Pons (tissue), 1 donor: ENCODE data around the gene OBSCN.
A peak's percentile ranks its signal among the peaks of the same experiment; 100 is the strongest.
"Not testable (repeated sequence)": the region's sequence is repeated elsewhere in the genome, so short reads cannot be mapped to it uniquely, and the experiment has no call there.

Experiments
- DNase-seq: peaks from one replicate; pipeline ENCODE4 v3.0.0-alpha.2; 2016; ENCODE audit warnings: low spot score

OBSCN gene

DNA sequence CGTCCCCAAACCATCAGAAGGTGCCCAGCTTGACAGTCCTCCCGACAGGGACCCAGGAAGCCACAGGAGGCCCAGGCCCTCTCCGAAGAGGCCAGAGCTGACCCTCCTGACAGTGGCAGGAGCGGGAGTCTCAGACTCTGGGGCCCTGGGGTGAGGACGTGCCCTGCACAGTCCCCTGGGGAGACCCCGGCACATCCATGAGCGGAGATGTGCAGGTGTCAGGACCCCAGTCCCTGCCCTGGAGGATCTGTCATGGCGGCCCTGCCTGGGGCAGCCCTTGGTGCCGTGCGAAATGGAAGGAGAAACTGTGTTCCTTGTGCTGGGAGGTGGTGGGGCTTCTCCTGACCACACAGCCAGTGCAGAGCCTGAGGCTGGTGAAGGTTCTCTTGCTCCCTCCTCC is 55.8 kb downstream of the OBSCN start:
- no peak for DNase-seq

DNA sequence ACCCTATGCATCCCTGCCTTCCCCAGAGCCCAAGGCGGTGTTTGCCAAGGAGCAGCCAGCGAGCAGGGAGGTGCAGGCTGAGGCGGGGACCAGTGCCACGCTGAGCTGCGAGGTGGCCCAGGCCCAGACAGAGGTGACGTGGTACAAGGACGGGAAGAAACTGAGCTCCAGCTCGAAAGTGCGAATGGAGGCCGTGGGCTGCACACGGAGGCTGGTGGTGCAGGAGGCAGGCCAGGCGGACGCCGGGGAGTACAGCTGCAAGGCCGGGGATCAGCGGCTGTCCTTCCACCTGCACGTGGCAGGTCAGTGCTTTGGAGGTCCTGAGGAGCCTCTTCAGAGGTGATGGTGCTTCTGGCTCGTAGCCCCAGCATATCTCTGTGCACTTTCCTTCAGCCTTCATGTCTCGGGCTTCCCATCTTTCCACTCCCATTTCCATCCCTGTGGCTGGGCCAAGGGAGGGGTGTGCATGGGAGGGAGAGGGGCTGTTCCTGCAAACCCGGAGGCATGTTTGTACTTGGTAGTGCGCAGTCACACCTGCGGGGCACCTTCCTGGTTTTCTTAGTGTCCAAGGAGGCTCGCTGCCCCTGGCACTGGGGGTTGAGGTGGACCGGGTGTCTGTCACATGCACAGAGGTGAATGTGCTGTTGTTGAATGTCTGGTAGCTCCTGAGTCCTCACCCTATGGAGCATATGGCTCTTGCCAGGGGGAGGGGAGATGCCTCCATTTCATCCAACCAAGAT is 56.4 kb downstream of the OBSCN start:
- DNase-seq: no peak

DNA sequence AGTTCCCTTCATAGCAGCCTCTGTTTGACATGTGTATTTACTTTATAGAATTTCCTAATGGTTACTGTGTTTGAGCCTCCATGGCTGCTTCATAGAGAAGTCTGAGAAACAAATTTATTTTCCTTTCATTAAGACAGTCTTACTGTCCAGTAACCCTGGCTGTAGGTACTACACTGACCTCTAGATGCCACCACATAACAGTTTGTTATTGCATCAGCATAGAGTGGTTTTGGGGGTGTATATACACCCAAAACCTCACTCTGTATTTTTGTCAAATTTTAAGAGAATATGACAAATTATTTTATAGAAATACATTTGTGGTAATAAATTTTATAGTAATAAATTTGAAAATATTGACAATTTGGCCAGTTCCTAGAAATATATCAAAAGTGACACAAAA is 57.3 kb downstream of the OBSCN start:
- no peak for DNase-seq

DNA sequence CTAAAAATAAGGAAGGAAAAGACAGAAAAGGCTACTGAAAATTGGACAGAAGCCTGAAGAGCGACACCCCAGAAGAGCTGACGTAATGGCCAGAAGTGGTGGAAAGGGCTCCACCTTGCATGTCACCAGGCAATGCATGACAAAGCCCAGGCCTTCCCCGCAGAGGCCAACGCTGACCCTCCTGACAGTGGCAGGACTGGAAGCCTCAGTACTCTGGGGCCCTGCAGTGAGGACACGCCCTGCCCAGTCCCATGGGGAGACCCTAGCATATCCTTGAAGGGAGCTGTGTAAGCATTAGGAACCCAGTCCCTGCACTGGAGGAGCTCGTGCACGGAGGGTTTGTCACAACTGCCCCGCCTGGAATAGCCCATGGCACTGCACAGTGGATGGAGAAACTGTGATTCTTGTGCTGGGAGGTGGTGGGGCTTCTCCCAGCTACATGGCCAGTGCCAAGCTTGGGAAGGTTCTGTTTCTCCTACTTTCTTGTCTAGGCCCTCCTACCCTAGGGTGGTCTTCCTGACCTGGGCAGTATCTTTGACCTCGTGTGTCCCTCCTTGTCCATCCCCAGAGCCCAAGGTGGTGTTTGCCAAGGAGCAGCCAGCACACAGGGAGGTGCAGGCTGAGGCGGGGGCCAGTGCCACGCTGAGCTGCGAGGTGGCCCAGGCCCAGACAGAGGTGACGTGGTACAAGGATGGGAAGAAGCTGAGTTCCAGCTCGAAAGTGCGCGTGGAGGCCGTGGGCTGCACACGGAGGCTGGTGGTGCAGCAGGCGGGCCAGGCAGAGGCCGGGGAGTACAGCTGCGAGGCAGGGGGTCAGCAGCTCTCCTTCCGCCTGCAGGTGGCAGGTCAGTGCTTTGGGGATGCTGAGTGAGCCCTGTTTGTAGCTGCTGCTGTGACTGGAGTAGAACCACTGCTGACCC is 60.4 kb downstream of the OBSCN start:
- DNase-seq: no peak

DNA sequence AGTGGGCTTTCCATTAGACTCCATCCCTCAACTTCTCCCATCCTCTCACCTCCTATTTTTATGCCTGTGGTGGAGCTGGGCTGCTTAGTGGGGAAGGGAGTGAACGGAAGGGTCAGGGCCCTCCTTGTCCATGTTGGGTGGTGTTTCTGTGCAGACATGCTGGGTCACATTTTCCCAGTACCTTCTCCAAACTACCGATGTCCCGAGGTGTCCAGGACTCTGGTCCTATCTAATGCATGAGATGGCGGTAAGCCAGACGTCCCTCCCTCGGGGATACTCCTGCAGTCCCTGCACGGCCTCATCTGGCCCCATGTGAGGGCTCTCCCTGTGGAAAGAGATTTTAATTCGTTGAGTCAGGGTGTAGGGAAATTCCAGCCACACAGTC is 61.0 kb downstream of the OBSCN start:
- DNase-seq: no peak

DNA sequence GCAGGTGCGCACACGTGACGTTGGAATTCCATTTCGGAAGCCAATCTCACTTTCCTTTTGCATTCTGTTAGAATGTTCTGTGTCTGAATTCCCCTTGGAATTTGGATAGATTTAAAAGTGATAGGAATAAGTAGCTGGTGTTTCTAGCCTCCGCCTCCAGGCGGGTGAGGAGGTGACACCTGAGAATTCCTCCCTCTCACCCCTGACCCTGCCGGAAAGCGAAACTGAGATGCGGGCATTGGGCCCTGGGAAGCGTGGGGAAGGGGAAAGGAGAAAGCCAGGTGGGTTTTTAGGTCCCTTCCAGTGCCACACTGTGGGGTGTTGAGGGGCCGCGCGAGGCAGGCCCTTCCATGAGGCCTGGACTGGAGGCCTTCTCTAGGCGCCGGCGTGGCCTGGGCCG is 61.6 kb downstream of the OBSCN start:
- not testable (repeated sequence) for DNase-seq

DNA sequence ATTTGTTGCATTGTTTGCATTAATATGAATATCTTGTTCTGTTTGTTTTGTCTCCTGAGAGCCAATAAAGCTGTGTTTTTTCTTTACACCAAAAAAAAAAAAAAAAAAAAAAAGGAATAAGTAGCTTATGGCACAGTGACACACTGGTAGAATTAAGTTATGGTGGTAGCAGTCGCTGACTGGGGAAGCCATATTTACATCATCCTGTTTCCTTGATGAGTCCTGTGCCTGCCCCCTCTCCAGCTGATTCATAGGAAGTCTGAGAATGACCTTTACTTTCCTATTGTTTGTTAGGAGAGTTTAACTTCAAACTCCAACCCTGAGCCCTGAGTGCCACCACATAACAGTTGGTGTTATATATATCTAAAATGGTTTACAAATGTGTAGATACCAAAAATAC is 62.2 kb downstream of the OBSCN start:
- DNase-seq: no peak

DNA sequence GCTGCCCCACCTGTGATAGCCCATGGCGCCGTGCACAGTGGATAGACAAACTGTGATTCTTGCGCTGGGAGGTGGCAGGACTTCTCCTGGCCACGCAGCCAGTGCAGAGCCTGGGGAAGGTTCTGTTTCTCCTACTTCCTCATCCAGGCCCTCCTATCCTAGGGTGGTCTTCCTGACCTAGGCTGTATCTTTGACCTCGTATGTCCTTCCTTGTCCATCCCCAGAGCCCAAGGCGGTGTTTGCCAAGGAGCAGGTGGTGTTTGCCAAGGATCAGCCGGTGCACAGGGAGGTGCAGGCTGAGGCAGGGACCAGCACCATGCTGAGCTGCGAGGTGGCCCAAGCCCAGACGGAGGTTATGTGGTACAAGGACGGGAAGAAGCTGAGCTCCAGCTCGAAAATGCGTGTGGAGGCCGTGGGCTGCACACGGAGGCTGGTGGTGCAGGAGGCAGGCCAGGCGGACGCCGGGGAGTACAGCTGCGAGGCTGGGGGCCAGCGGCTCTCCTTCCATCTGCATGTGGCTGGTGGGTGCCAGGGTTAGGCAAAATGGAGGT is 63.9 kb downstream of the OBSCN start:
- DNase-seq: no peak

DNA sequence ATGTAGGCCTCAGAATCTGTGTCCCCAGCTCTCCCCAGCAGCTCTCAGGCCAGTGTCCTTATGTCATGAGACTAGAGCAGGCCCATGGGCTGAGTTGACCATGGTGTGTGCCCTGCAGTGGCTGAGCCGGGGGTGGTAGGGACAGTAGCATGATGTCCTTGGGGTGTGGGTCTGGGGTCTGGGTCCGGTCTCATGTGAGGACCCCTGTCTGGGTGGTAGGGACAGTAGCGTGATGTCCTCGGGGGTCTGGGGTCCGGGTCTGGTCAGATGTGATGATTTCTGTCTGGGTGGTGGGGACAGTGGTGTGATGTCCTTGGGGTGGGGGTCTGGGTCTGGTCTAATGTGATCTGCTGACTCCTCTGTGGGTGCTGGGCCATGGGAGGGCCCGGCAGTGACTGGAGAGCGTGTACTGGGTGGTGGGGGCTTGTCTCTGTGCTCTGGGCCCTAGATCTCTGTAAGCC is 64.5 kb downstream of the OBSCN start:
- DNase-seq: no peak

DNA sequence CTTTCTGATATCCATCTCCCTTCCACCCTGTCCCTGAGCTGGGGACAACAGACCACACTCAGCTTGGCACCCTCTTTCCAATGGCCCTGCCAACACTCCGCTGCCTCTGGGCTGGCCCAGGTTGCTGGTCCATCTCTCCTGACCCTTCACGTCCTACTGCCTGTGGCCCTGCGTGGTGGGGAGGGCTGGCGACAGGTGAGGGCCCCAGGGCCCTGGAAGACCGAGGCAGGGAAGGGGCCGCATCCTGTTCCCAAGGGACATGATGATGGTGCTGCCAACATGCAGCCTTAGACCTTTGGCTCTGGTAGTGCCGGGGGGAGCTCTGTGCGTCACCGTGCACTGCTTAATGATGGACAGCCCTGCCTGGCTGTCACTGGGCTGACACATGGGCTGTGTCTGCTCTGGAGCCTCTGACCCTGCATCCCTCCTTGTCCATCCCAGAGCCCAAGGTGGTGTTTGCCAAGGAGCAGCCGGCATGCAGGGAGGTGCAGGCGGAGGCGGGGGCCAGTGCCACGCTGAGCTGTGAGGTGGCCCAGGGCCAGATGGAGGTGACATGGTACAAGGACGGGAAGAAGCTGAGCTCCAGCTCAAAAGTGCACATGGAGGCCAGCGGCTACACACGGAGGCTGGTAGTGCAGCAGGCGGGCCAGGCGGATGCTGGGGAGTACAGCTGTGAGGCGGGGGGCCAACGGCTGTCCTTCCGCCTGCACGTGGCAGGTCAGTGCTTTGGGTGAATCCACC is 65.2 kb downstream of the OBSCN start:
- no peak for DNase-seq

DNA sequence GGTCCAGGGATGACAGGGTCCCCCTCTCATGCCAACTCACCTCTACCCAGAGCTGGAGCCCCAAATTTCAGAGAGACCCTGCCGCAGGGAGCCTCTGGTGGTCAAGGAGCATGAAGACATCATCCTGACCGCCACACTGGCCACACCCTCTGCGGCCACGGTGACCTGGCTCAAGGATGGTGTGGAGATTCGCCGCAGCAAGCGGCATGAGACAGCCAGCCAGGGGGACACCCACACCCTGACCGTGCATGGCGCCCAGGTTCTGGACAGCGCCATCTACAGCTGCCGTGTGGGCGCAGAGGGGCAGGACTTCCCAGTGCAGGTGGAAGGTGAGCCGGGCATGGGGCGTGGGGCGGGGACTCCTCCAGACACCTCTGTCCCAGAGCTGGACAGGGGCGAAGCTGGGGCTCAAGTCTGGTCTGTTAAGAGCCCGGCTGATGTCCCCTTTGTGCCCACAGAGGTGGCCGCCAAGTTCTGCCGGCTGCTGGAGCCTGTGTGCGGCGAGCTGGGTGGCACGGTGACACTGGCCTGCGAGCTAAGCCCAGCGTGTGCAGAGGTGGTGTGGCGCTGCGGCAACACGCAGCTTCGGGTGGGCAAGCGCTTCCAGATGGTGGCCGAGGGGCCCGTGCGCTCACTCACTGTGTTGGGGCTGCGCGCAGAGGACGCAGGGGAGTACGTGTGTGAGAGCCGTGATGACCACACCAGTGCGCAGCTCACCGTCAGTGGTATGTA is 66.0 kb downstream of the OBSCN start:
- DNase-seq: no peak

DNA sequence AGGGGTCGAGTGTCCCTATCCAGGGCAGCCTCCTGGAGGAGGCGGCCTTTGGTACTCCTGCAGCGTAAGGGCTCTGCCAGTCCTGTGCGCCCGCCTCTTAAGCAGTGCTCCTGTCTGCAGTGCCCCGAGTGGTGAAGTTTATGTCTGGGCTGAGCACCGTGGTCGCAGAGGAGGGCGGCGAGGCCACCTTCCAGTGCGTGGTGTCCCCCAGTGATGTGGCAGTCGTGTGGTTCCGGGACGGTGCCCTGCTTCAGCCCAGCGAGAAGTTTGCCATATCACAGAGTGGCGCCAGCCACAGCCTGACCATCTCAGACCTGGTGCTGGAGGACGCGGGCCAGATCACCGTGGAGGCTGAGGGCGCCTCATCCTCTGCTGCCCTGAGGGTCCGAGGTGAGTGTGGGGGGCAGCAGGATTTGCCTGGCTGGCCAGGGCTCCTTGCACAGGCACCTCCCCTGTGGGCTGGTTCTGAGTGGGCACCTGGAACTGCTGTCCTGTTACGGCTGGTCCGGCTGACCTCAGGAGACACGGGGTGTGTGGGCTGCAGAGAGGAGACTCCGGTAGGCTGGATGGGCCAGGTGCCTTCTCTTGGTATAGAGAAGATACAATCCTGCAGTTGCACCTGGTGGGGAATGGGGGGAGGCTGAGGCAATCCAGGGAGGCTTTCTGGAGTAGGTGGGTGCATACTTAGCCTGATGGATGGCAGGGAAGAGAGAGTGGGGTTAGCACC is 66.8 kb downstream of the OBSCN start:
- no peak for DNase-seq

DNA sequence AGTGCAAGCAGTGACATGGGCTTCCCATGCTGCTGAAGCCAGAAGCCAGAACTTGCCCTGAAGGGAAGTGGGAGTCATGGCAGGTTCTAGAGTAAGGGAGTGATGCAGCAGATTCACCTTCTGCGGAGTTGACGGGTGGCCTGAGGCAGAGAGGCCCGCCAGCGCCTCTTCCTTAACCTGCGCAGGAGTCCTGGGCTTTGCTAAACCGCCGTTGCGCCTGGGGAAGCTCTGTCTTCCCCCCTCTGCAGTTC is 67.3 kb downstream of the OBSCN start:
- no peak for DNase-seq

DNA sequence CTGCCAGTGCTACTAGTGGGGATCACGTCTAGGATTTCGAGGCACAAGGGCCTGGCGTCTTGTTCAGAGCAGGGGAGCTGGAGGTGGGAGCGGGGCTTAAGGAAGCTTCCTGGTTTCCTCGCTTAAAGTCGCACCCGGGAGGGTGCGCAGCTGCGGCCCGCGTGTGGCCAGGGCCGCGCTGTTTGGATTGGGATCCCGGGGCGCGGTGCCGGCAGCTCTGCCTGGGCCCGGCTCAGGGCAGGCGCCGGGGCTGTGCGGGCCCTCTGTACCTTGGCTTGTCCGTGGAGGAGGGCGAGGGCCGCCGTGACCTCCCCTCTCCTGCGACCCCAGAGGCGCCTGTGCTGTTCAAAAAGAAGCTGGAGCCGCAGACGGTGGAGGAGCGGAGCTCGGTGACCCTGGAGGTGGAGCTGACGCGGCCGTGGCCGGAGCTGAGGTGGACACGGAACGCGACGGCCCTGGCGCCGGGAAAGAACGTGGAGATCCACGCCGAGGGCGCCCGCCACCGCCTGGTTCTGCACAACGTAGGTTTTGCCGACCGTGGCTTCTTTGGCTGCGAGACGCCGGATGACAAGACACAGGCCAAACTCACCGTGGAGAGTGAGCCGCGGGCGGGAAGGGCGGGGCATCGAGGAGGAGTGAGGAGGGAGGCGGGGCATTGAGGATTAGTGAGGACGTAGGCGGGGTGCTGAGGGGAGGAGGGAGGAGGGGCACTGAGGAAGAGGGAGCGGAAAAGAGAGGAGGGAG is 67.8 kb downstream of the OBSCN start:
- DNase-seq: peak; percentile 57

DNA sequence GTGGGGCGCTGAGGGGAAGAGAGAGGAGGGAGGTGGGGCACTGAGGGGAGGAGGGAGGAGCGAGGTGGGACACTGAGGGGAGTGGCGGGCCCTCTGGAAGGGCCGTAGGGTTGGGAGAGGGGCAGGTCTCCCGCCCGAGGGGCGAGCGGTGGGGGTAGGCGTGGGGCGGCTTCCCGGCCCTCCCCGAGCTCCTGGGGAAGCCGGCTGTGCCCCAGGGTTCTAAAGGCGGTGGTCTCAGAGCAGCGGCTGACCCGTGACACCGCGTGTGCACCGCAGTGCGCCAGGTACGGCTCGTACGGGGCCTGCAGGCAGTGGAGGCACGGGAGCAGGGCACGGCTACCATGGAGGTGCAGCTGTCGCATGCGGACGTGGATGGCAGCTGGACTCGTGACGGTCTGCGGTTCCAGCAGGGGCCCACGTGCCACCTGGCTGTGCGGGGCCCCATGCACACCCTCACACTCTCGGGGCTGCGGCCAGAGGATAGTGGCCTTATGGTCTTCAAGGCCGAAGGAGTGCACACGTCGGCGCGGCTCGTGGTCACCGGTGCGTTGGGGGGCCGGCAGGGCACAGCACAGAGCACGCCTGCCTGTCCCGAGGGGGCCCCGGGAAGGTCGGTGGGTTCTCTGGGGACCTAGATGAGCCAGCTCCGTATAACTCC is 68.5 kb downstream of the OBSCN start:
- DNase-seq: no peak

DNA sequence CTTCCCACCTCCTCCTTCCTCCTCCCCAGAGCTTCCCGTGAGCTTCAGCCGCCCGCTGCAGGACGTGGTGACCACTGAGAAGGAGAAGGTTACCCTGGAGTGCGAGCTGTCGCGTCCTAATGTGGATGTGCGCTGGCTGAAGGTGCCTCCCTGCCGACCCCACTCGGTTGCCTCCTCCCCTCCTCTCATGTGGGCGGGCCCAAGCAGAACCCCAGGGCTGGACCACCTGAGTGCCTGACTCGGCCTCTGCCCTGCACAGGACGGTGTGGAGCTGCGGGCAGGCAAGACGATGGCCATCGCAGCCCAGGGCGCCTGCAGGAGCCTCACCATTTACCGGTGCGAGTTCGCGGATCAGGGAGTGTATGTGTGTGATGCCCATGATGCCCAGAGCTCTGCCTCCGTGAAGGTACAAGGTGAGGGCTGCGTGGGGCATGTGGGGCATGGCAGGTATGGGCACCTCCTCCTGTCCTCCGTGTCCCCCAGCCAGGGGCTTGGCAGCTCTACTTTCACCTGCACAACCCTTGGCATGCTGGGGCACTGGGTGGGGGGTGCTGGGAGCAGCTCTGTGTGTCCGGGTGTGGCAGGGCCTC is 69.2 kb downstream of the OBSCN start:
- DNase-seq: no peak

DNA sequence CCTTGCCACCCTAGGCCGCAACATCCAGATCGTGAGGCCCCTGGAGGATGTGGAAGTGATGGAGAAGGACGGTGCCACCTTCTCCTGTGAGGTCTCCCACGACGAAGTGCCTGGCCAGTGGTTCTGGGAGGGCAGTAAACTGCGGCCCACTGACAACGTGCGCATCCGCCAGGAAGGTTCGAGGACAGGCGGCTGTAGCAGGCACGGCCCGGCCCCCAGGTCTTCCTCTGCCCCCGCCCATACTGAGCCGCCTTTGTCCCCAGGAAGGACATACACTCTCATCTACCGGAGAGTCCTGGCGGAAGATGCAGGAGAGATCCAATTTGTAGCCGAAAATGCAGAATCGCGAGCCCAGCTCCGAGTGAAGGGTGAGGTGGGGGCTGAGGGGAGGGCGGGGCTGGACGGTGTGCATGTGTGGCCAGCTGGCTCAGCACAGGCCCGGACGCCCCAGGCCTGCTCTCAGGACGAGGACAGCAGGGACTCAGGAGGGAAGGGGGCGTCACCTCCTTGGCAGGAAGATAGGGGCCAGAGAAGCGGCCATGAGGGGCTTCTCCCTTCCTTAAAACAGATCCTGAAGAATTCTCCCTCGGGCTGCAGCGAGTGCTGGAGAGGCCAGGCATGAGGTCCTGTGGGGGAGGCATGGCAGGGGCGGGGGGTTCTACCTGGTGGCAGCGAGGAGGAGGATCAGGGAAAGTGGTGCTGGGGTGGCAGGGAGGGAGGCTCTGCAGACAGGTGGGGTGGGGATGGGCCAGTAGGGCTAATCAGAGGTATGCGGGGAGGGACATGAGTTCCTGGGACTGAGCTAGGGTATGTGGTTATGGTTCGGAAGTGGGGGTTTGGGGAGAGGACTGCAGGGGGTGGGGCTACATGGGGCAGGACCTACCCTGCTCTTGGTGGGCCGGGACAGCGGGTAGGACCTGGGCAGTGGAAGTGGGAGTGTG is 69.9 kb downstream of the OBSCN start:
- DNase-seq: no peak

DNA sequence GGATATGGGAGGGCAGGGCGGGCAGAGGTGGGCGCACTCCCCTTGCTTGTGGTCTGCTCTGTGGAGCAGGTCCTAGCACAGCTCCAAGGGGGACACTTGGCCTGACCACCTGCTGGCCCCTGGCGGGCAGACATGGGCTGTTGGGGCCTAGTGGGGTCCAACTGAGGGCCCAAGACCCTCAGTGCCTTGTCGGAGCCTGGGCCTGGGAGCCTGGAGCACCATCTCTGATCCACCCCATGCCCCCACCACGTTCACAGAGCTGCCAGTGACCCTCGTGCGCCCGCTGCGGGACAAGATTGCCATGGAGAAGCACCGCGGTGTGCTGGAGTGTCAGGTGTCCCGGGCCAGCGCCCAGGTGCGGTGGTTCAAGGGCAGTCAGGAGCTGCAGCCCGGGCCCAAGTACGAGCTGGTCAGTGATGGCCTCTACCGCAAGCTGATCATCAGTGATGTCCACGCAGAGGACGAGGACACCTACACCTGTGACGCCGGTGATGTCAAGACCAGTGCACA is 70.6 kb downstream of the OBSCN start:
- DNase-seq: no peak
